Activated CD8-positive, alpha-beta T cell treated with anti-CD3 and anti-CD28 coated beads for 36 hours (primary cell): ENCODE measurements around the gene HEPH. TPM values are rescaled to one million over a fixed set of nuclear protein-coding genes. Genes with fewer than 3 reads are reported as not detected.

Experiments
- ATAC-seq: fragments of 200-7000 bp; cut with Tn5 transposase; one replicate; pipeline ENCODE4 v1.10.0; 2021; ENCODE audit warnings: mild to moderate bottlenecking, moderate library complexity
- CTCF ChIA-PET: fragments of 350-600 bp; sonication (Branson Sonifier 250); formaldehyde crosslinking; loops from one replicate; lab custom pipeline; 2021; ENCODE audit warnings: antibody characterized with exemption; lab: Charles Lee
- POLR2A ChIA-PET: fragments of 350-600 bp; sonication (Branson Sonifier 250); formaldehyde crosslinking; loops from one replicate; lab custom pipeline; 2021; ENCODE audit warnings: antibody characterized with exemption; lab: Charles Lee
- DNase-seq: peaks from one replicate; pipeline ENCODE4 v3.0.0-alpha.2; 2020
- H3K27ac Mint-ChIP-seq: one replicate; pipeline ENCODE4 v1.8.0; 2021; ENCODE audit warnings: mild to moderate bottlenecking, mixed read lengths
- H3K27me3 Mint-ChIP-seq: one replicate; pipeline ENCODE4 v1.8.0; 2021; ENCODE audit warnings: mixed read lengths
- H3K36me3 Mint-ChIP-seq: one replicate; pipeline ENCODE4 v1.8.0; 2021; ENCODE audit warnings: low read depth, mixed read lengths
- H3K4me1 Mint-ChIP-seq: one replicate; pipeline ENCODE4 v1.8.0; 2021; ENCODE audit warnings: low read depth, mixed read lengths
- H3K4me3 Mint-ChIP-seq: one replicate; pipeline ENCODE4 v1.8.0; 2021; ENCODE audit warnings: mild to moderate bottlenecking, moderate library complexity, mixed read lengths
- H3K9me3 Mint-ChIP-seq: one replicate; pipeline ENCODE4 v1.8.0; 2021; ENCODE audit warnings: mixed read lengths
- CTCF ChIP-seq: fragments of 200-600 bp; IDR thresholded peaks from one replicate; pipeline ENCODE4 v1.8.0; 2022; ENCODE audit warnings: antibody characterized with exemption, mild to moderate bottlenecking
- intact Hi-C: fragments of 100-400 bp; cut with micrococcal nuclease; formaldehyde crosslinking; loops from one replicate; pipeline ENCODE4 v1.10.0; 2022
- total RNA-seq, 2 experiments: library from RNA; stranded (reverse); gene quantifications; one replicate each; pipeline ENCODE4 v1.2.3, GENCODE V29; 2021

HEPH gene
- total RNA-seq, 2 experiments from 2014 or later: 0.20 TPM; not detected in 1

- H3K27me3 Mint-ChIP-seq: no peaks in the 10 kb centered on the region
- H3K36me3 Mint-ChIP-seq: no peaks in the 10 kb centered on the region
- H3K9me3 Mint-ChIP-seq: no peaks in the 10 kb centered on the region
- POLR2A ChIA-PET: no interaction called here
- H3K4me1 Mint-ChIP-seq: no peaks in the 10 kb centered on the region
- CTCF ChIA-PET: no interaction called here
- intact Hi-C loops: no loop called here
- no peak for TF ChIP-seq CTCF
- ATAC-seq: no peak
- no peak overlapping the region for H3K27ac Mint-ChIP-seq
- H3K4me3 Mint-ChIP-seq: no peak overlapping the region
- DNase-seq: no peak
These were observed 600 bp upstream of the HEPH start for GRCh38 chrX:66163447-66163846.

- ChIA-PET CTCF (no interaction called here), POLR2A (no interaction called here)
- ATAC-seq (no peak), DNase-seq (no peak)
- Mint-ChIP-seq H3K27ac (no peak overlapping the region), H3K36me3 (no peaks in the 10 kb centered on the region), H3K4me1 (no peaks in the 10 kb centered on the region), H3K4me3 (no peak overlapping the region), H3K9me3 (no peaks in the 10 kb centered on the region), H3K27me3 (no peaks in the 10 kb centered on the region)
- TF ChIP-seq CTCF: no peak
- intact Hi-C loops: no loop called here
These were observed 423 bp downstream of the HEPH start for GRCh38 chrX:66164470-66164869.

GRCh38 chrX:66164931-66165330 lies 884 bp downstream of the HEPH start:
- no peak overlapping the region for H3K4me3 Mint-ChIP-seq
- no peak for TF ChIP-seq CTCF
- ChIA-PET CTCF (no interaction called here), POLR2A (no interaction called here)
- no peaks in the 10 kb centered on the region for H3K36me3 Mint-ChIP-seq
- no peaks in the 10 kb centered on the region for H3K9me3 Mint-ChIP-seq
- no peak for ATAC-seq
- no peak overlapping the region for H3K27ac Mint-ChIP-seq
- no peaks in the 10 kb centered on the region for H3K4me1 Mint-ChIP-seq
- no peak for DNase-seq
- no peaks in the 10 kb centered on the region for H3K27me3 Mint-ChIP-seq
- intact Hi-C loops: no loop called here

- intact Hi-C loops: no loop called here
- H3K27ac Mint-ChIP-seq: no peak overlapping the region
- ChIA-PET CTCF (no interaction called here), POLR2A (interaction anchor here (0.6 kb wide), 1 partner anchor 587 kb away, joined by 3 read pairs; no protein-coding TSS in a partner anchor)
- no peaks in the 10 kb centered on the region for H3K36me3 Mint-ChIP-seq
- H3K4me1 Mint-ChIP-seq: no peaks in the 10 kb centered on the region
- H3K27me3 Mint-ChIP-seq: no peaks in the 10 kb centered on the region
- no peak for TF ChIP-seq CTCF
- DNase-seq (no peak), ATAC-seq (no peak)
- H3K9me3 Mint-ChIP-seq: no peaks in the 10 kb centered on the region
- H3K4me3 Mint-ChIP-seq: no peak overlapping the region
These were observed 2.6 kb downstream of the HEPH start for GRCh38 chrX:66166671-66167070.

GRCh38 chrX:66167431-66167830 lies 3.4 kb downstream of the HEPH start:
- no peak for DNase-seq
- H3K27me3 Mint-ChIP-seq: no peaks in the 10 kb centered on the region
- CTCF ChIA-PET: no interaction called here
- no peak overlapping the region for H3K4me3 Mint-ChIP-seq
- H3K36me3 Mint-ChIP-seq: no peaks in the 10 kb centered on the region
- intact Hi-C loops: no loop called here
- no peak for ATAC-seq
- no peaks in the 10 kb centered on the region for H3K9me3 Mint-ChIP-seq
- POLR2A ChIA-PET: no interaction called here
- TF ChIP-seq CTCF: no peak
- H3K27ac Mint-ChIP-seq: no peak overlapping the region
- H3K4me1 Mint-ChIP-seq: no peaks in the 10 kb centered on the region
